DMS 273 (cell line): ENCODE data around the gene RSAD1.
"Not testable (repeated sequence)": the region's sequence is repeated elsewhere in the genome, so short reads cannot be mapped to it uniquely, and the experiment has no call there.

Source experiments
- DNase-seq: peaks from one replicate; lab custom pipeline; 2025; ENCODE audit not compliant: unreplicated experiment; lab: John Stamatoyannopoulos, UW

The RSAD1 gene

GRCh38 chr17:50471009-50471905, 7.4 kb upstream of the RSAD1 start:
- DNase-seq = no peak

- DNase-seq = no peak
These were observed 6.4 kb upstream of the RSAD1 start for GRCh38 chr17:50472286-50472685.

GRCh38 chr17:50472761-50473161, 5.9 kb upstream of the RSAD1 start:
- not testable (repeated sequence) for DNase-seq

- no peak for DNase-seq
These were observed 4.8 kb upstream of the RSAD1 start for GRCh38 chr17:50473901-50474300.

- DNase-seq = no peak
These were observed 4.1 kb upstream of the RSAD1 start for GRCh38 chr17:50474523-50474922.

- DNase-seq = no peak
These were observed 3.3 kb upstream of the RSAD1 start for GRCh38 chr17:50475362-50475761.

- not testable (repeated sequence) for DNase-seq
These were observed 2.7 kb upstream of the RSAD1 start for GRCh38 chr17:50475775-50476544.

- DNase-seq = no peak
These were observed 1.9 kb upstream of the RSAD1 start for GRCh38 chr17:50476545-50477315.

GRCh38 chr17:50477976-50478375, 684 bp upstream of the RSAD1 start:
- peak; percentile 51 for DNase-seq

GRCh38 chr17:50479522-50480141, 972 bp downstream of the RSAD1 start:
- peak; percentile 90 for DNase-seq

GRCh38 chr17:50480142-50480764, 1.6 kb downstream of the RSAD1 start:
- no peak for DNase-seq

- no peak for DNase-seq
These were observed 2.3 kb downstream of the RSAD1 start for GRCh38 chr17:50480854-50481490.

- DNase-seq = no peak
These were observed 3.0 kb downstream of the RSAD1 start for GRCh38 chr17:50481648-50482047.

GRCh38 chr17:50482110-50482509, 3.5 kb downstream of the RSAD1 start:
- no peak for DNase-seq

- DNase-seq = peak; percentile 87
These were observed 3.9 kb downstream of the RSAD1 start for GRCh38 chr17:50482516-50482915.

- no peak for DNase-seq
These were observed 4.6 kb downstream of the RSAD1 start for GRCh38 chr17:50483266-50483665.

- DNase-seq = no peak
These were observed 5.9 kb downstream of the RSAD1 start for GRCh38 chr17:50484386-50485155.

- DNase-seq = no peak
These were observed 8.8 kb downstream of the RSAD1 start for GRCh38 chr17:50487213-50488096.
